Activated CD4-positive, CD25-positive, alpha-beta regulatory T cell treated with anti-CD3 and anti-CD28 coated beads, Interleukin-2, amount 50 U/mL, for 16 hours (primary cell): Measurements from ENCODE around the gene RITA1.
"Not testable (repeated sequence)": the region's sequence is repeated elsewhere in the genome, so short reads cannot be mapped to it uniquely, and the experiment has no call there.

Experiments used
- DNase-seq: peaks from one replicate; pipeline ENCODE4 v3.0.0-alpha.2; 2020; ENCODE audit warnings: low read depth, low spot score

The RITA1 gene

DNA sequence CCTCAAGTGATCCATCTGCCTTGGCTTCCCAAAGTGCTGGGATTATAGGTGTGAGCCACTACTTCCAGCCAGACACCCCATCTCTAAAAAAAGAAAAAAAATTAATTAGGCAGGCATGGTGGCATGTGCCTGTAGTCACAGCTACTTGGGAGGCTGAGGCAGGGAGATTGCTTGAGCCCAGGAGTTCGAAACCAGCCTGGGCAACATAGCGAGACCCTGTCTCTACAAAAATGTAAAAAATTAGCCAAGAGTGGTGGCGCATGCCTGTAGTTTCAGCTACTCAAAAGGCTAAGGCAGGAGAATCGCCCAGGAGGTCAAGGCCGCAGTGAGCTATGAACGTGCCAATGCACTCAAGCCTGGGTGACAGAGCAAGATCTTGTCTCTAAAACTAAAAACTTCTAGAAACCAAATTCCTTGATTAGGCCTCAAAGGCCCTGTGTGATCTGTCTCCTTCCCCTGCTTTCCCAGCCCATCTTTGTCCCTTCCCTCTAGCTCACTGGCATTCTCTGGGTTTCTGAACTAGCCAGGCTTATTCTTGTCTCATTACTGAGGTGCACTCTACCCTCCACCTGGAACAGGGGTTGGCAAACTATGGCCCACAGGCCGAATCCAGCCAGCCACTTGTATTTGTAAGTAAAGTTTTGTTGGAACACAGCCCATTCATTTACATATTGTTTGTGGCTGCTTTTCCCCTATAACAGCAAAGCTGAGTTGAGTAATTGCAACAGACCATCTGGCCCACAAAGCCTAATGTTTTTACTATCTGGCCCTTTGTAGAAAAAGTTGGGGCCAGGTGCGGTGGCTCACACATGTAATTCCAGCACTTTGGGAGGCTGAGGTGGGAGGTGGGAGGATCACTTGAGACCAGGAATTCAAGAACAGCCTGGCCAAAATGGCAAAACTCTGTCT, 18.6 kb downstream of the RITA1 start:
- no peak for DNase-seq

DNA sequence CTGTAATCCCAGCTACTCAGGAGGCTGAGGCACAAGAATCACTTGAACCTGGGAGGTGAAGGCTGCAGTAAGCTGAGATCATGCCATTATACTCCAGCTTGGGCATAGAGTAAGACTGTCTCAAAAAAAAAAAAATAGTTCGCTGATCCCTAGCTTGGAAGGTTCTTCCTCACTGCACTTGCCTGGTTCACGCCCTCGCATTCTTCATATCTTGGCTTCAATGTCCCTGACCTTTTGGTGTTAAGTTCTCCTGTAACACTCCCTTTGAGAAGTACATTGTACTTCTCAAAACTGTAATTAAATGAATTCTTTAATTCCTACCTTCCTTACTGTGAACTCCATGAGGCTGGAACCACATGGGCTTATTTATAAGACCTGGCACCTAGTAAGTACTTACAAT, 19.3 kb downstream of the RITA1 start:
- no peak for DNase-seq

DNA sequence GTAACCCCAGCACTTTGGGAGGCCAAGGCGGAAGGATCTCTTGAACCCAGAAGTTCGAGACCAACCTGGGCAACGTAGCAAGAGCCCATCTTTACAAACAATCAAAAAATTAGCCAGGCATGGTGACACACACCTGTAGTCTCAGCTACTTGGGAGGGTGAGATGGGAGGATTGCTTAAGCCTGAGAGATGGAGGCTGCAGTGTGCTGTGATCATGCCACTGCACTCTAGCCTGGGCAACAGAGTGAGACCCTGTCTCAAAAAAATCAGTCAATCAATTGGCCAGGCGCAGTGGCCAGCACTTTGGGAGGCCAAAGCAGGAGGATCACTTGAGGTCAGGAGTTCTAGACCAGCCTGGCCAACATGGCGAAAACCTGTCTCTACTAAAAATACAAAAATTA, 21.3 kb downstream of the RITA1 start:
- DNase-seq: not testable (repeated sequence)

DNA sequence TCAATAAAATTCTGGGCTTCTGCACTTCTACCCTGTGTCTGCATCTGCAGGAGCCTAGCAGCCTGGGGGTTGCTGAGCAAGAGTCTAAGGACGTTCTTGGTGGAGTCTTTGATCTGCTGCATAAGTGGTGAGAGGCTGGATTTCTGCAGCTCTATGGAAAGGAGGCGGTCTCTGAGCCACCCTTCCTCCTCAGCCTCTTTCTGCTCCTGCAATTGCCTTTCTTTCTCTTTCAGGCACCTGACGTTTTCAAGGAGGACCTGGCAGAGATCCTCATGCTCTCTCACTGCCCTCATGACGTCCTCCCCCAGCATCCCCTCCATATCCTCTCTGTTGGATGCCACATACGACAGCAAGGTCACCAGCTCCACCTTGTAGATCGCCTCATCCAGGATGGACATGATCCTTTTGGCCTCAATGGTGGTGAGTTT, 22.1 kb downstream of the RITA1 start:
- DNase-seq: no peak

DNA sequence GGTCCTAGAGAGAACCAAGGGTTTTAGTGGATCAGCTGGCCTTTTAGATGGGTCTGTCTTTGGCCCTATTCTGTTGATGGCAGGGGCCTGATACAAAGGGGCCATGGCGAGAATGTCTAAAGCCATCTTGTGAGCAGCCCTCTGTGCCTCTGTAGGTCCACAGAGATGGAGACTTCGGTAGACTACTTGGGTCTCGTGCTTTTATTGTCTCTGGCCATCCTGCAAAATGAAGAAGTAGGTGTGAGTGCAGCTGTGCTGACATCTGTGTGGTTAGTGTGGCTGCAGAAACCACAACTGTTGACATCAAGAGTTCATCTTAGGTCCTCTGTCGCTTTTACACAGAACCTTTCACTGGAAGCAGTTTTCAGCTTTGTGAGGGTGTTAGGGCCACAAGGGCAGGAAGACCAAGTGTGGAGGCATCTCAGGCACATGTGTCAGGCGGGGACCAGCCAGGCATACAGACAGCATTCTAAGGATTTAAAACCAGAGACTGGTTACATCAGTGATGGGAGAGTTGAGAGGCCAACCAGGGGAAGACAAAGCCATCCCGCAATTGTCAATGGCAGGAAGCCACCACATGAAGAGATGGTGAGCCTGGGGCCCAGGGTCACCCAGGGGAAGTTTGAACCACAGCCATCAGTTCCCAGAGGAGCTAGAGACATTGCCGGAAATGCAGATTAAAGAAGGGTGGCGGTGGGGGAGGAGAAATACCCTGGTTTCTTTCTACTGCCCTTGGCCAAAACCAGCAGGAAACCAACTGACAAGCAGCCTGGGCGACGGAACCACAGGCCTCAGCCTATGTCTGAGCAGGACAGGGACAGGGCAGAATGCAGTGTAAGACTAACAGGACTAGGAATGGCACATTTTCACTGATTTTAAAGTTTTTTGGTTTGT, 22.8 kb downstream of the RITA1 start:
- no peak for DNase-seq

DNA sequence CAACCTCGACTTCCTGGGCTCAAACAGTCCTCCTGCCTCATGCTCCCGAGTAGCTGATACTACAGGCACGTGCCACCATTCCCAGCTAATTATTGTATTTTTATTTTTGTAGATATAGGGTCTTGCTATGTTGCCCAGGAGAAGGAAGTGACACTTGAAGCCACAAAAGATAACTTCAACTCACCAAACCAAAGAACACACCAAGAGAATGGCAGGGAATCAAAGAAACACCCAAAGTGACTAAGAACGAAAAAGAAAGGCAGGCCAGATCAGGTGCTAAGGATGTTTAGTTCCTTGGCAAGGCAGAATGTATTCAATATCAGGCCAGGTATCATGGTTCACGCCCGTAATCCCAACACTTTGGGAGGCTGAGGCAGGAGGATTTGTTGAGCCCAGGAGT, 25.6 kb downstream of the RITA1 start:
- DNase-seq: no peak

DNA sequence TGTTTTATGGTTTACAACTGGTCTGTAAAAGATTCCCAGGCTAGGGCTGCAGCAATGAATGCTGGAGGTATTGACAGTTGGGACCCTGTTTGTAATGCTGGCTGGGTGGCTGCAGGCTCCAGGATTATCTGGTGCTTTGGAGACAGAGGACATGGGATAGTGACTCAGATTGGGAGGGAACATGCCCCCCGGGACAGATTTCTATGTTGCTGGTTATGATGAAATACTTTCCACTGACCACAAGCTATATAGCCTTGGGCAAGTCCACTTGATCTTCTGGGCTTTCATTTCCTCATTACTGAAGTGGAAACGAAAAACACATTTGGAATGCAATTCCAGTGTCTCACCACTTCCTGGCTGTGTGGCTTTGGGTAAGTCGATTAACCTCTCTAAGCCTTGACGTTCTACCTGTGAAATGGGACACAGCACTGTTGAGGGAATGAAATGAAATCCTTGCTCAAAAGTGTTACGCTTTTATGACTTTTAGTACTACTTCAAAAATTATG, 29.4 kb downstream of the RITA1 start:
- DNase-seq: no peak

DNA sequence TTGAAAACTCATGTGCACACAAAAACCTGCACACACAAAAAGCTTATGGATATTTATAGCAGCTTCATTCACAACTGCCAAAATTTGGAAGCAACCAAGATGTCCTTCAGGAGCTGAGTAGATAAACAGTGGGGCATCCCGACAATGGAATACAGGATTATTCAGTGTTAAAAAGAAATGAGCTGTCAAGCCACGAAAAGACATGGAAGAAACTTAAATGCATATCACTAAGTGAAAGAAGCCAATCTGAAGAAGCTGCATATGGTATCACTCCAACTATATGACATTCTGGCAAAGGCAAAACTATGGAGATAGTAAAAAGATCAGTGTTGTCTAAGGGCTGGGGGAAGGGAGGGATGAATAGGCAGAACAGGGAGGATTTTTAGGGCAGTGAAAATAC, 30.5 kb downstream of the RITA1 start:
- DNase-seq: no peak

DNA sequence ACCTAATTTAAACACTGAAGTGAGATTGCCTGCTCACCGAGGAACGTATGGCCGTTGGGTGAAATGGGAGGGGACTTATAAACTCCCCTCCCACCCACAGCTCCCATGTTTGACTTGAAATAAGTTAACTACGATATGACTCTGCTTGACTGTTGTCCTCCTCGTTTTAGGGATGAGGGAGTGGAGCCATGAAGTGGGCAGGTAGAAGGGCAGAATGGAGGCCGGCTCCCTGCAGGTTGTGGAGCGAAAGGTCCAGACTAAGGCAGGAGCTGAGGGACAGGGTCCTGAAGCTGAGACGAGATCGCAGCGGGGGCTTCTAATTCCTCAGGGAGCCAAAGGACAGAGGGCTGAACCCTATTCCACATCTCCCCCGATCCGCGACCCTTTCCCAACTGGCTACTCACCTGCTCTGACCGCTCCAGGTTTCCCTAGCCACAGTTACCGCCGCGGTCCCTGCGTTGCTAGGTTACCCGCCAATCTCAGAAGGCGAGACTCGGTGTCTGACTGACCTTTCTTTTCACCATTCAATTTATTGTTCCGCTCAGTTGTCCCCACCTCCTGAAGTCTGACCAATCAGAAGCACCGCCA, 35.2 kb downstream of the RITA1 start:
- no peak for DNase-seq

DNA sequence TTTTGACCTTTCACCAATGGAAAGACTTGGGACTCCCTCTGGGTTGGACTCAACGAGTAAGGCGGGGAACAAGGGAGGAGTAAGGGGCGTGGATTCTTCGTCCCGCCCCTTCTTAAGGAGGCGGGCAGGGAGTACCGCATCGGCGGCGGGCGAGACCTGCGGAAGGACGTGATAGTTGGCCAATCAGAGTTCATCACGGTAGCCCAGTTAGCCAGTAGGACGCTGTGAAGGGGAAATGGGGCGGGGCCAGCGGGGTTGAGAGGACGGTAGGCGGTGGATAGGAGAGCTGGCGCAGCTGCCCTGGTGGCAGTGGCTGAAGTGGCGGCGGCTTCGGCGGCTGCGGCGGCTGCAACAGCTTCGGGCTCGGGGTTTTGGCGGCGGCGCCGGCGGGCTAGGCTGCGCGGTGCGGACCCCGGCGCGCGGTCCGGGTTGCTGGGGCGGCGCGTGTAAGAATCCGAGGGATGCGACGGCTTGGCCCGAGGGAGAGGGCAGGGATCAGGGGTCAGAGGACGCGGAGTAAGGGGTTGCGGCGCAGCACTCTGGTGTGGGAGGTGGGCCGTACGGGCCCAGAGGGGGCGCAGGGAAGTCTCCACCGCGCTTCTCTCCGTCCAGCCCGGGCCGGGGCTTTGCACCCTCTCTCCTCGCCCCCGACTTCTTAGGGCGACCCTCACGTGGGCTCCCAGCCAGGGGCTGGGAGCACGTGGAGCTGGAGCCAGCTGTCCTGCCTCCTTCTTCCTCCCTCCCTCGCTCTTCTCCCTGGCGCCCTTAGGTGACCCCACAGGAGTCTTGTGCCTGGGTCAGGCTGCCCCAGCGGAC, 35.9 kb downstream of the RITA1 start, which contains the start of gene TPCN1:
TSS of gene TPCN1 (plus strand) at position 284 of the 816 bp plus-strand sequence. CDS start 5,389 bp downstream, outside the sequence.
- DNase-seq: peak; percentile 97

DNA sequence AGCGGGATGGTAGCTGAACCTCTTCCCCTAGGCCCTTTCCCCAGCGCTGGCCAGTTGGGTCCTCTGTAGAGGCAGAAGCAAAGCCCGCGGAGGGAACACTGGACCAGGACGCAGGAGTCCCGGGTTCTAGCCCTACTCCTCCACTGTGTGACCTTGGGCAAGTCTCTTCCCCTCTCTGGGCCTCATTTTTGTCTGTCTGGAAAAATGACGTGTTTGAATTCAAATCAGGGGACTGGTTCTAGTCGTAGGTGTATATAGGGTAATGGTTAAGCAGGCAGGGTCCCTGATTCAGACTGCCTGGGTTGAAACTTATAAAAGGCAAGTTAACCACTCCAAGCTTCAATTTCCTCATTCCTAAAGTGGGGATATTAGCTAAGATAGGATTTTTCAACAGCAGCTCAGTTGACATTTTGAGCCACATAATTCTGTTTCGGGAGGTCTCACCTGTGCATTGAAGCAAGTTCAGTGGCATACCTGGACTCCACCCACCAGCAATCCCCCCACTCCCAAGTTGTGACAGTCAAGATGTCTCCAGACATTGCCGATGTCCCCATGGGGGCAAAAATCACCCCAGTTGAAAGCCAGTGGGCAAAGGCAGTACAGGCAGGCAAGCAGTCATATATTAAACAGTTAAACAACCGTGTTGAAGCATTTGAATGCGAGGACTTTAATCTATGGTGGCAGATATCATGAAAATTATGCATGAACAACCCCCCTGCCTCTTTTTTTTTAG, 36.6 kb downstream of the RITA1 start:
- DNase-seq: no peak

DNA sequence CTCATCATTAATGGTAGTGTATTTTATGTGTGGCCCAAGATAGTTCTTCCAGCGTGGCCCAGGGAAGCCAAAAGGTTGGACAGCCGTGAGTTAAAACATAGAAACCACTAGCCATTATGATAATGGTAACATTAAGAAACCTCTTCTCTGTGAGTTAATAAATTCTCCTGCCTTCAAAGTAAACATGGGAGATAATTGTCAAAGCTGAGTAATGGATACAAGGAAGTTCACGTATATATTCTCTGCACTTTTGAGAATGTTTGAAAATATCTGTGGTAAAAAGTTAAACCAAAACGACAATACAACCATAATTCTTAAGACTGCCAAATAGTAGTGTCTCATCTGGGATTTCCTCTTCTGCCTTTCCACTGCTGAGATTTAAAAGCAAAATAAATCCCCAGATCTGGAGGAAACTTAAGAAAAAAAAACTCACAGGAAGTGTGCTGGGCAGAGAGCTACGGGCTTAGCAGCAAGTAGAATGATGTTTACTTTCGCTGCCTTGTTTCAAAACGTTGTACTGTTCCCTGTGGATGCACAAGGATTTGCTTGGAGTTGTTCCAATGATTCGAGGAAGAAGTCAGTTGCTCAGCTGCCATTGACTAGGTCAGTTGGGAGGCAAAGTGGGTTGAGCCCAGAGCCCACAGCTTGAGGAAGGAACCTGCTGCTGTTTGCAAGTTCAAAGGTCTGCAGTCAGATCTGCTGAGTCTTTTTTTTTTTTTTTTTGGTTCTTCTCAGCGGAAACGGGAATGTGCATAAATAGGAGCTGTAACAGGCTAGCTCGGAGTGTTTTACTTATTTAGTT, 37.4 kb downstream of the RITA1 start:
- DNase-seq: no peak

DNA sequence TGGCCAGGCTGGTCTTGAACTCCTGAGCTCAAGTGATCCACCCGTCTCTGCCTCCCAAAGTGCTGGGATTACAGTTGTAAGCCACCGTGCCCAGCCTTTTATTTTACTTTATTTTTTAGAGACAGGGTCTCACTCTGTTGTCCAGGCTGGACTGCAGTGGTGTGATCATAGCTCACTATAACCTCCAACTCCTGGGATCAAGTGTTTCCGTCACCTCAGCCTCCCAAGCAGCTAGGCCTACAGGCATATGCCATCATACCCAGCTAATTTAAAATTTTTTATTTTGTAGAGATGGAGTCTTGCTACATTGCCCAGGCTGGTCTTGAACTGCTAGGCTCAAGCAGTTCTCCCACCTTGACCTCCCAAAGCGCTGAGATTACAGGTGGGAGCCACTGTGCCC, 39.4 kb downstream of the RITA1 start:
- DNase-seq: no peak

DNA sequence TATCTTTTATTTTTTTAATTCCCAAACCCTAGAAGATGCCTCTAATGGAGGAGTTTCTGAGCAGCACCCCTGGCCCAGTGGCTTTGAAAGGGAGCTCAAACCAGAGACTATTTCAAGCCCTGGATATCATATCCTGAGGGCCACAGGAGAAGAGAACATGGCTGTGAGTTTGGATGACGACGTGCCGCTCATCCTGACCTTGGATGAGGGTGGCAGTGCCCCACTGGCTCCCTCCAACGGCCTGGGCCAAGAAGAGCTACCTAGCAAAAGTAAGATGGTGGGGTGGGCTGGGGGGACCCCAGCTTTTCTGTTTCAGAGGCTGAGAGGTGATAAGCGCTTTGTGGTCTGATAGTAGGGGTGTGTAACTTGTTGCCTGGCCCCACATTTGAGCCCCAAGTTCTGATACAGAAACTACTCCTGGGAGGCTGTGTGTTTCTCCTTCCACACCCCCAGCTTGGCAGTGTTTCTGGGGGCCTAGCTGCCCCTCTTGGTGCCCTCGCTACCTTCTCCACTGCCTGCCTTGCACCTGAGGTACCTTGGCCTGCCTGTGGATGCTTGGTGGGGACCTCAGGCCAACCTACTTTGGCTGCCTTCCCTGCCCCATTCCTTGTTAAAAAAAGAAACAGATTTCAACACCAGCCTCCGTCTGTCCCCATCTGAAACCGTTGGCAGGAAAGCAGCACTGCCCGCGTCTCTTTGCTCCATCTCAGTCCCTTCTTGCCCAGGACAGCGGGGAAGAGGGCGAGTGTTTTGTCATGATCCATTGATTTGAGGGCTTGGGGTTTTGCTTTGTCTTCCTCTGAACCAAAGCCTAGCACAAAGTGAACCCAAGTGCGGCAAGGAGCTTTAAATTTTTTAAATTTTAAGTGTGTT, 41.4 kb downstream of the RITA1 start:
- no peak for DNase-seq

DNA sequence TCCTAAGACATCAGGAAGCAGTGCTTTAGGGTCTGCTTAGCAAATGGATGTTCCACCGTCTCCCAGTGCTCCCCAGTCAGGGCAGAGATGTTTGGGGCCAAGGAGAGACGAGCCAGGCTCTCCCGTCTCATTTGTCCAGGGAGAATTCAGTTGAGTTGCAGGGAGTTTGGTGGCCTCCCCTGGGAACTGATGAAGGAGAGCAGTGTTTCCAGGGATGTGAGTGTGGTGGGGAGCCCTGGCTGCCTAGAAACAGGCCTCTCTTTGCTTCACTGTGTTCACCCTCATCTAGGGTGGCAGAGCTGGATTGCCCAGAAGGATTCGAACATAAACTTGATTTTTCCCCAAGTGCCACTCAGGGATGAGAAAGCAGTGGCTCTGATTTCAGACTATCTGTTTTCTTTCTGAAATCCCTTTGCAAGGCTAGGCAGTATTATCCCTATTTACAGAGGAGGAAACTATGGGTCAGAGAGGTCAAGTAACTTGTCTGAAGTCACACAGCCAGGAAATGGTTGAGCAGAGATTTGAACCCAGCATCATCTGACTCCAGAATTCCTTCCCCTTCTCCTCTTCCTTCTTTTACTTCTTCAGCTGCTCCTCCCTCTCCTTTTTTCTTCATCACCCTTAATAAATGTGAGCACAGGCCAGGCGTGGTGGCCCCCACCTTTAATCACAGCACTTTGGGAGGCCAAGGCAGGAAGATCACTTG, 42.3 kb downstream of the RITA1 start:
- no peak for DNase-seq

DNA sequence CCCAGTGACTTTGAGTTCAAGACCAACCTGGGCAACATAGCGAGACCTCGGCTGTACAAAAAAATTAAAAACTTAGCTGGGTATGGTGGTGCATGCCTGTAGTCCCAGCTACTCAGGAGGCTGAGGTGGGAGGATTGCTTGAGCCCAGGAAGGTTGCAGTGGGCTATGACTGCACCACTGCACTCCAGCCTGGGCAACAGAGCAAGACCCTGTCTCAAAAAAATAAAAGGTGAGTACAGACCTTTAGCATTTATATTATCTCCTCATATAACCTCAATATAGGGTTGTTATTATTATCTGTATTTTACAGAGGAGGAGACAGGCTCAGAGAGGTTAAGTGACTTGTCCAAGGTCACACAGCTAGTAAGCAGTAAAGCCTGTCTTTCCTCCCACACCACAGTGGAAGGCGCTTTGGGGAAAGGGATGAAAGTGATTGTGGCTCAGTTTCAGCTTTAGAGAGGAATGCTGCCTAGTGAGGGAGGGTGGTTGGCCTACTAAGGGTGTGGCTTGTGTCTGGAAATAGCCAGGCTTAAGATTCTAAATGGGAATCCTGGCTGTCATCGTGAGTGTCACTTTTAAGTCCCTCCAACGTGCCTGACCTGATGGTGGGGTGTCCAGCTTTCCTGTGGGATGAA, 43.0 kb downstream of the RITA1 start:
- DNase-seq: no peak
